ENCODE measurements around the gene HTRA3. TPM values are rescaled to one million over a fixed set of nuclear protein-coding genes. Genes with fewer than 3 reads are reported as not detected.

Gene HTRA3
- total and polyA plus RNA-seq, 2 experiments from 2014 or later, result 1.3 to 3.6 TPM

GRCh38 chr4:8292478-8293107, 23.0 kb downstream of the HTRA3 start:
- H3K9me3 Mint-ChIP-seq, result peaks cover 6% of the 10 kb centered on the region
- H3K27ac ChIP-seq (ENCODE audit: low read depth), result no peak overlapping the region
- no peak overlapping the region for H2AFZ ChIP-seq
- peaks cover 6% of the 10 kb centered on the region for H3K27me3 Mint-ChIP-seq (ENCODE audit: insufficient read depth, low read depth, poor library complexity)
- H3K36me3 Mint-ChIP-seq (ENCODE audit: low read depth), result peaks cover 8% of the 10 kb centered on the region
- no peaks in the 10 kb centered on the region for H3K9me2 ChIP-seq (ENCODE audit: insufficient read depth)
- no peaks in the 10 kb centered on the region for H3K4me1 Mint-ChIP-seq
- no peaks in the 10 kb centered on the region for H4K20me1 ChIP-seq (replicated peaks; ENCODE audit: insufficient read depth)
- no peaks in the 10 kb centered on the region for H3K79me2 ChIP-seq (replicated peaks; ENCODE audit: insufficient read depth)
- no peaks in the 10 kb centered on the region for H3K4me1 ChIP-seq (ENCODE audit: insufficient read depth)
- H3K36me3 ChIP-seq (ENCODE audit: insufficient read depth), result no peaks in the 10 kb centered on the region
- no peak overlapping the region for H3K4me2 ChIP-seq
- no peaks in the 10 kb centered on the region for H3K27me3 ChIP-seq (ENCODE audit: insufficient read depth)
- no peaks in the 10 kb centered on the region for H3F3A ChIP-seq (replicated peaks; ENCODE audit: low read depth)
- TF ChIP-seq EZH2 (IDR thresholded peaks at IDR 0.05; ENCODE audit: low read depth, unreplicated experiment) (no peak), ZNF114 (CRISPR knock-in tag; IDR thresholded peaks at IDR 0.05) (no peak), CREB1 (CRISPR knock-in tag; IDR thresholded peaks at IDR 0.05; ENCODE audit: low read depth) (no peak)
- TF ChIP-seq, protein P1, sequence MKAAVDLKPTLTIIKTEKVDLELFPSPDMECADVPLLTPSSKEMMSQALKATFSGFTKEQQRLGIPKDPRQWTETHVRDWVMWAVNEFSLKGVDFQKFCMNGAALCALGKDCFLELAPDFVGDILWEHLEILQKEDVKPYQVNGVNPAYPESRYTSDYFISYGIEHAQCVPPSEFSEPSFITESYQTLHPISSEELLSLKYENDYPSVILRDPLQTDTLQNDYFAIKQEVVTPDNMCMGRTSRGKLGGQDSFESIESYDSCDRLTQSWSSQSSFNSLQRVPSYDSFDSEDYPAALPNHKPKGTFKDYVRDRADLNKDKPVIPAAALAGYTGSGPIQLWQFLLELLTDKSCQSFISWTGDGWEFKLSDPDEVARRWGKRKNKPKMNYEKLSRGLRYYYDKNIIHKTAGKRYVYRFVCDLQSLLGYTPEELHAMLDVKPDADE (IDR thresholded peaks at IDR 0.05), result no peak
- TF ChIP-seq, protein P2, sequence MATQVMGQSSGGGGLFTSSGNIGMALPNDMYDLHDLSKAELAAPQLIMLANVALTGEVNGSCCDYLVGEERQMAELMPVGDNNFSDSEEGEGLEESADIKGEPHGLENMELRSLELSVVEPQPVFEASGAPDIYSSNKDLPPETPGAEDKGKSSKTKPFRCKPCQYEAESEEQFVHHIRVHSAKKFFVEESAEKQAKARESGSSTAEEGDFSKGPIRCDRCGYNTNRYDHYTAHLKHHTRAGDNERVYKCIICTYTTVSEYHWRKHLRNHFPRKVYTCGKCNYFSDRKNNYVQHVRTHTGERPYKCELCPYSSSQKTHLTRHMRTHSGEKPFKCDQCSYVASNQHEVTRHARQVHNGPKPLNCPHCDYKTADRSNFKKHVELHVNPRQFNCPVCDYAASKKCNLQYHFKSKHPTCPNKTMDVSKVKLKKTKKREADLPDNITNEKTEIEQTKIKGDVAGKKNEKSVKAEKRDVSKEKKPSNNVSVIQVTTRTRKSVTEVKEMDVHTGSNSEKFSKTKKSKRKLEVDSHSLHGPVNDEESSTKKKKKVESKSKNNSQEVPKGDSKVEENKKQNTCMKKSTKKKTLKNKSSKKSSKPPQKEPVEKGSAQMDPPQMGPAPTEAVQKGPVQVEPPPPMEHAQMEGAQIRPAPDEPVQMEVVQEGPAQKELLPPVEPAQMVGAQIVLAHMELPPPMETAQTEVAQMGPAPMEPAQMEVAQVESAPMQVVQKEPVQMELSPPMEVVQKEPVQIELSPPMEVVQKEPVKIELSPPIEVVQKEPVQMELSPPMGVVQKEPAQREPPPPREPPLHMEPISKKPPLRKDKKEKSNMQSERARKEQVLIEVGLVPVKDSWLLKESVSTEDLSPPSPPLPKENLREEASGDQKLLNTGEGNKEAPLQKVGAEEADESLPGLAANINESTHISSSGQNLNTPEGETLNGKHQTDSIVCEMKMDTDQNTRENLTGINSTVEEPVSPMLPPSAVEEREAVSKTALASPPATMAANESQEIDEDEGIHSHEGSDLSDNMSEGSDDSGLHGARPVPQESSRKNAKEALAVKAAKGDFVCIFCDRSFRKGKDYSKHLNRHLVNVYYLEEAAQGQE (IDR thresholded peaks at IDR 0.05; ENCODE audit: unreplicated experiment), result no peak
- H3K27ac Mint-ChIP-seq, result no peak overlapping the region
- DNase-seq (ENCODE audit: low spot score), result no peak
- no peak overlapping the region for H3K4me3 Mint-ChIP-seq
- ATAC-seq, result no peak
- no peak overlapping the region for H3K4me3 ChIP-seq

- H3K27ac Mint-ChIP-seq, result no peak overlapping the region
- no peak for TF ChIP-seq STAT1 (IDR thresholded peaks at IDR 0.05; ENCODE audit: unreplicated experiment)
- TF ChIP-seq, protein P3, sequence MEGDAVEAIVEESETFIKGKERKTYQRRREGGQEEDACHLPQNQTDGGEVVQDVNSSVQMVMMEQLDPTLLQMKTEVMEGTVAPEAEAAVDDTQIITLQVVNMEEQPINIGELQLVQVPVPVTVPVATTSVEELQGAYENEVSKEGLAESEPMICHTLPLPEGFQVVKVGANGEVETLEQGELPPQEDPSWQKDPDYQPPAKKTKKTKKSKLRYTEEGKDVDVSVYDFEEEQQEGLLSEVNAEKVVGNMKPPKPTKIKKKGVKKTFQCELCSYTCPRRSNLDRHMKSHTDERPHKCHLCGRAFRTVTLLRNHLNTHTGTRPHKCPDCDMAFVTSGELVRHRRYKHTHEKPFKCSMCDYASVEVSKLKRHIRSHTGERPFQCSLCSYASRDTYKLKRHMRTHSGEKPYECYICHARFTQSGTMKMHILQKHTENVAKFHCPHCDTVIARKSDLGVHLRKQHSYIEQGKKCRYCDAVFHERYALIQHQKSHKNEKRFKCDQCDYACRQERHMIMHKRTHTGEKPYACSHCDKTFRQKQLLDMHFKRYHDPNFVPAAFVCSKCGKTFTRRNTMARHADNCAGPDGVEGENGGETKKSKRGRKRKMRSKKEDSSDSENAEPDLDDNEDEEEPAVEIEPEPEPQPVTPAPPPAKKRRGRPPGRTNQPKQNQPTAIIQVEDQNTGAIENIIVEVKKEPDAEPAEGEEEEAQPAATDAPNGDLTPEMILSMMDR (conservative IDR thresholded peaks at IDR 0.05; ENCODE audit: low read depth in 2 of 2), result no peak
- no peak for TF ChIP-seq POLR2AphosphoS5 (IDR thresholded peaks at IDR 0.05; ENCODE audit: low read depth)
- TF ChIP-seq, protein P1 (IDR thresholded peaks at IDR 0.05), result no peak
- no peak for TF ChIP-seq EZH2phosphoT487 (IDR thresholded peaks at IDR 0.05; ENCODE audit: unreplicated experiment)
- no peak for TF ChIP-seq ZNF331 (CRISPR knock-in tag; IDR thresholded peaks at IDR 0.05; ENCODE audit: low read depth)
- no peak for TF ChIP-seq NANOG (IDR thresholded peaks at IDR 0.05; ENCODE audit: borderline replicate concordance)
- no peak for TF ChIP-seq EZH2 (IDR thresholded peaks at IDR 0.05; ENCODE audit: low read depth, unreplicated experiment)
- TF ChIP-seq, protein P2 (IDR thresholded peaks at IDR 0.05; ENCODE audit: unreplicated experiment), result no peak
These were observed 23.8 kb downstream of the HTRA3 start for GRCh38 chr4:8293131-8293975.

More at GRCh38 chr4:8293131-8293975, 23.8 kb downstream of the HTRA3 start:
- no peak overlapping the region for H3K4me3 ChIP-seq
- no peaks in the 10 kb centered on the region for H3K9me2 ChIP-seq (ENCODE audit: insufficient read depth)
- DNase-seq (ENCODE audit: low spot score) (no peak), ATAC-seq (no peak)
- H4K20me1 ChIP-seq (replicated peaks; ENCODE audit: insufficient read depth), result no peaks in the 10 kb centered on the region
- no peak overlapping the region for H3K4me2 ChIP-seq
- no peak overlapping the region for H3K4me3 Mint-ChIP-seq
- H3K27ac ChIP-seq (ENCODE audit: low read depth), result no peak overlapping the region
- H3K27me3 ChIP-seq (ENCODE audit: insufficient read depth), result no peaks in the 10 kb centered on the region
- H3K4me1 Mint-ChIP-seq, result no peaks in the 10 kb centered on the region
- H3K79me2 ChIP-seq (replicated peaks; ENCODE audit: insufficient read depth), result no peaks in the 10 kb centered on the region
- no peaks in the 10 kb centered on the region for H3K4me1 ChIP-seq (ENCODE audit: insufficient read depth)
- H3K9me3 Mint-ChIP-seq, result peaks cover 6% of the 10 kb centered on the region
- peaks cover 8% of the 10 kb centered on the region for H3K36me3 Mint-ChIP-seq (ENCODE audit: low read depth)
- no peaks in the 10 kb centered on the region for H3K36me3 ChIP-seq (ENCODE audit: insufficient read depth)
- no peak overlapping the region for H2AFZ ChIP-seq
- H3F3A ChIP-seq (replicated peaks; ENCODE audit: low read depth), result no peaks in the 10 kb centered on the region
- peaks cover 6% of the 10 kb centered on the region for H3K27me3 Mint-ChIP-seq (ENCODE audit: insufficient read depth, low read depth, poor library complexity)
